ENCODE data around the gene FXYD1.

DNA sequence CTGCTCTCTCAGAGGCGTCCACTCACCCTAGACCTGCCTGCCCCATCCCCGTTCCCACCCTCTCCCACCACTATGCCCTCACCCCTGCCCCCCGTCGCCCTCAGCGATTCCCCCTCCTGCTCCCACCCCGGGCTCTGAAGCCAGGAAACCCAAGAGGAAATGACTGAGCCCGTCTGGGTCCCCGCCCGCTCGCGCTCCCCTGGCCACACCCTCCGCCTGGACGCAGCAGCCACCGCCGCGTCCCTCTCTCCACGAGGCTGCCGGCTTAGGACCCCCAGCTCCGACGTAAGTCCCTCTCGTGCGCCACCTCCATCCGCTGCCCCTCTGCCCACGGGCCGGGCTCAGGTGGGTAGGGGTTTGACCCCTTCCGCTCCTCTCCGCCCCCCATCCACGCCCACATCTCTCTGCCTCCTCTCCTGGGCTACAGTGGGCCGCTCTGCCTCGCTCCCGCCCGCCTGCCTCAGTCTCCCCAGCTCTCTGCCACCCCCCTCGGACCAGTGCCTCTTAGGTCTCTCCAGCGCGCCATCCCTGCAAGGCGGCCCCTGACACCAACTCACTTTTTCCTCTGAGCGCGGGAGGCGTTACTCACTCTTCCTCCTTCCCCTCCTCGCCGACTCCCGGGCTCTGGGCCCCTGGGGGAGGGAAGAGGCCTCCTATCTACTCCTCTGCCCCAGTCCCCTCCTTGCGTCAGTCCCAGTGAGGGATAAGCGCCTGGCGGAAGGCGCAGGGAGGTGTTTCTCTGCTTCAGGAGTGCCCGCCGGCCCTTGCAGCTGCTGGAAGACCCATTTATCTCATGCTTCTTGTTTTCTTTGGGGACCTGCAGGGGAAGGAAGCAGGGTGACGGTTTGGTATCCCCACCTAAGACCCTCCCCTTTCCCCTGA, 16.1 kb downstream of the FXYD1 start, which contains the start of gene FXYD5:
- TF ChIP-seq, protein P1, sequence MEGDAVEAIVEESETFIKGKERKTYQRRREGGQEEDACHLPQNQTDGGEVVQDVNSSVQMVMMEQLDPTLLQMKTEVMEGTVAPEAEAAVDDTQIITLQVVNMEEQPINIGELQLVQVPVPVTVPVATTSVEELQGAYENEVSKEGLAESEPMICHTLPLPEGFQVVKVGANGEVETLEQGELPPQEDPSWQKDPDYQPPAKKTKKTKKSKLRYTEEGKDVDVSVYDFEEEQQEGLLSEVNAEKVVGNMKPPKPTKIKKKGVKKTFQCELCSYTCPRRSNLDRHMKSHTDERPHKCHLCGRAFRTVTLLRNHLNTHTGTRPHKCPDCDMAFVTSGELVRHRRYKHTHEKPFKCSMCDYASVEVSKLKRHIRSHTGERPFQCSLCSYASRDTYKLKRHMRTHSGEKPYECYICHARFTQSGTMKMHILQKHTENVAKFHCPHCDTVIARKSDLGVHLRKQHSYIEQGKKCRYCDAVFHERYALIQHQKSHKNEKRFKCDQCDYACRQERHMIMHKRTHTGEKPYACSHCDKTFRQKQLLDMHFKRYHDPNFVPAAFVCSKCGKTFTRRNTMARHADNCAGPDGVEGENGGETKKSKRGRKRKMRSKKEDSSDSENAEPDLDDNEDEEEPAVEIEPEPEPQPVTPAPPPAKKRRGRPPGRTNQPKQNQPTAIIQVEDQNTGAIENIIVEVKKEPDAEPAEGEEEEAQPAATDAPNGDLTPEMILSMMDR (conservative IDR thresholded peaks at IDR 0.05; ENCODE audit: low read length): no peak
- TF ChIP-seq EZH2phosphoT487 (IDR thresholded peaks at IDR 0.05; ENCODE audit: borderline replicate concordance, low read depth, low read length): no peak
